K562 (cell line): ENCODE measurements around the gene CCM2. TPM values are rescaled to one million over a fixed set of nuclear protein-coding genes. Genes with fewer than 3 reads are reported as not detected.

Experiments
- ATAC-seq: fragments of 200-7000 bp; cut with Tn5 transposase; 3 replicates; pipeline ENCODE4 v1.9.1; 2020; ENCODE audit warnings: moderate library complexity
- BruUV-seq: library from RNA; stranded (reverse); fragments of 400-500 nt; replicated peaks from 2 replicates; lab custom pipeline; 2021; lab: Mats Ljungman, UMichigan
- CTCF ChIA-PET: fragments of 300-600 bp; formaldehyde crosslinking; extraction: SDS; loops from one replicate; lab custom pipeline; 2021; ENCODE audit warnings: low intra/inter-chr PET ratio; lab: Yijun Ruan, JAX
- POLR2A ChIA-PET: fragments of 300-600, 350-650 bp; sonication (Branson Sonifier 250); formaldehyde crosslinking; extraction: SDS; loops from one replicate; lab custom pipeline; 2021; ENCODE audit warnings: antibody characterized with exemption, inconsistent platforms; lab: Yijun Ruan, JAX
- DNase-seq, 4 experiments: peaks; one replicate each; pipeline versions ENCODE4 v3.0.0 to v3.0.0-alpha.2; 2011 to 2018; ENCODE audit warnings: low spot score in 3 of 4, mixed read lengths in 3 of 4; ENCODE audit errors: extremely low read depth in 1 of 4
- FAIRE-seq: peaks from 2 replicates; lab custom pipeline; 2011; peaks lifted over from hg19 to GRCh38; lab: Jason Lieb, UNC
- H2AFZ ChIP-seq: 2 replicates; pipeline ENCODE4 v1.6.0; 2011; ENCODE audit warnings: low read depth, low read length, control low read depth, inconsistent platforms
- H3K27ac ChIP-seq: fragments of 200-600 bp; 3 replicates; pipeline ENCODE4 v1.8.0; 2011; ENCODE audit warnings: low read depth, mild to moderate bottlenecking, control low read depth, inconsistent platforms, low read length, moderate library complexity, mixed read lengths; ENCODE audit errors: extremely low read depth
- H3K27me3 ChIP-seq, 2 experiments: fragments of 300-600 bp in 1 of 2; 2 replicates in 1 of 2; 3 replicates in 1 of 2; pipeline versions ENCODE4 v1.6.0 to v1.8.0; 2011; ENCODE audit warnings: inconsistent platforms in 2 of 2, low read length in 2 of 2, mild to moderate bottlenecking in 1 of 2, mixed read lengths in 1 of 2, moderate library complexity in 1 of 2; ENCODE audit not compliant: control insufficient read depth in 2 of 2, insufficient read depth in 2 of 2
- H3K36me3 ChIP-seq: fragments of 300-600 bp; 3 replicates; pipeline ENCODE4 v1.8.0; 2011; ENCODE audit warnings: mild to moderate bottlenecking, low read length, inconsistent platforms; ENCODE audit not compliant: control insufficient read depth, insufficient read depth
- H3K4me1 ChIP-seq, 2 experiments: fragments of 200-600 bp in 1 of 2; replicated peaks in 1 of 2; 2 replicates in 1 of 2; 3 replicates in 1 of 2; pipeline versions ENCODE4 v1.5.1 to v1.8.0; 2011; ENCODE audit warnings: inconsistent platforms in 2 of 2, low read length in 2 of 2, mild to moderate bottlenecking in 1 of 2, mixed read lengths in 1 of 2, moderate library complexity in 1 of 2; ENCODE audit not compliant: control insufficient read depth in 2 of 2, insufficient read depth in 2 of 2
- H3K4me2 ChIP-seq: 2 replicates; pipeline ENCODE4 v1.6.1; 2011; ENCODE audit warnings: low read length, control low read depth, inconsistent platforms, mixed read lengths; ENCODE audit not compliant: insufficient read depth
- H3K4me3 ChIP-seq: fragments of 200-600 bp; sonication (generic), shearing (Covaris generic); 2 replicates; pipeline ENCODE4 v1.5.1; 2016; ENCODE audit warnings: control low read depth, inconsistent platforms
- H3K79me2 ChIP-seq: fragments of 200-600 bp; 3 replicates; pipeline ENCODE4 v1.8.0; 2011; ENCODE audit warnings: low read length, inconsistent platforms; ENCODE audit not compliant: control insufficient read depth, insufficient read depth
- H3K9ac ChIP-seq, 2 experiments: 2 replicates each; pipeline versions ENCODE4 v1.6.0 to v1.6.1; 2011; ENCODE audit warnings: low read depth in 2 of 2, low read length in 2 of 2, control low read depth in 1 of 2, inconsistent platforms in 1 of 2, mild to moderate bottlenecking in 1 of 2, mixed read lengths in 1 of 2; ENCODE audit not compliant: insufficient read depth in 1 of 2
- H3K9me1 ChIP-seq: one replicate; pipeline ENCODE4 v1.6.0; 2011; ENCODE audit warnings: inconsistent platforms, mild to moderate bottlenecking, low read length, moderate library complexity; ENCODE audit not compliant: control insufficient read depth, insufficient read depth
- H3K9me3 ChIP-seq: replicated peaks from 2 replicates; pipeline ENCODE4 v1.5.1; 2011; ENCODE audit warnings: low read depth, low read length, inconsistent platforms; ENCODE audit not compliant: control insufficient read depth, insufficient read depth
- H4K20me1 ChIP-seq: replicated peaks from 2 replicates; pipeline ENCODE4 v1.6.1; 2011; ENCODE audit warnings: low read length, inconsistent platforms, mixed read lengths; ENCODE audit not compliant: control insufficient read depth, insufficient read depth
- CBFB ChIP-seq: sonication (generic); formaldehyde crosslinking; IDR thresholded peaks from 2 replicates; pipeline ENCODE4 v1.4.0; 2020; ENCODE audit warnings: mild to moderate bottlenecking, missing genetic modification reagents
- ETV5 ChIP-seq: sonication (generic); formaldehyde crosslinking; IDR thresholded peaks from 2 replicates; pipeline ENCODE4 v1.4.0; 2020; ENCODE audit warnings: low read depth, mild to moderate bottlenecking, missing genetic modification reagents
- ILF3 ChIP-seq: fragments of 450-650 bp; IDR thresholded peaks from 2 replicates; pipeline ENCODE4 v1.6.1; 2018; ENCODE audit warnings: antibody characterized with exemption, mild to moderate bottlenecking, moderate library complexity, borderline replicate concordance
- MCM7 ChIP-seq, 2 experiments: fragments of 450-650 bp; IDR thresholded peaks; 2 replicates each; pipeline ENCODE4 v1.6.1; 2016 to 2018
- NR1H2 ChIP-seq: sonication (generic); formaldehyde crosslinking; IDR thresholded peaks from 2 replicates; pipeline ENCODE4 v1.4.0; 2020; ENCODE audit warnings: mild to moderate bottlenecking, missing genetic modification reagents
- PPARD ChIP-seq: fragments of 250-450 bp; sonication (Bioruptor Pico); IDR thresholded peaks from 2 replicates; pipeline ENCODE4 v1.8.0; 2022; ENCODE audit warnings: inconsistent platforms, mild to moderate bottlenecking, moderate library complexity
- RBM14 ChIP-seq: fragments of 200-400 bp; formaldehyde crosslinking; IDR thresholded peaks from 2 replicates; pipeline ENCODE4 v1.6.1; 2018; ENCODE audit warnings: low read depth, mild to moderate bottlenecking, low read length, moderate library complexity, borderline replicate concordance; ENCODE audit not compliant: insufficient read depth
- TAF1 ChIP-seq: IDR thresholded peaks from 2 replicates; pipeline ENCODE4 v1.6.1; 2011; ENCODE audit warnings: mild to moderate bottlenecking, low read length, moderate library complexity; ENCODE audit not compliant: insufficient read depth, control insufficient read depth, severe bottlenecking; ENCODE audit errors: extremely low read depth
- TOE1 ChIP-seq, 2 experiments: fragments of 450-650 bp in 1 of 2; sonication (generic) in 1 of 2; formaldehyde crosslinking in 1 of 2; IDR thresholded peaks; 2 replicates each; pipeline versions ENCODE4 v1.7.1 to v1.8.0; 2016 to 2022; ENCODE audit warnings: borderline replicate concordance in 2 of 2, mild to moderate bottlenecking in 2 of 2, antibody characterized with exemption in 1 of 2, inconsistent platforms in 1 of 2, low read depth in 1 of 2, missing genetic modification reagents in 1 of 2, moderate library complexity in 1 of 2
- ZBED1 ChIP-seq: IDR thresholded peaks from 2 replicates; pipeline ENCODE4 v1.6.1; 2014
- ZFP1 ChIP-seq: fragments of 450-650 bp; formaldehyde crosslinking; IDR thresholded peaks from 2 replicates; pipeline ENCODE4 v1.4.0; 2020; ENCODE audit warnings: mild to moderate bottlenecking, mixed read lengths
- ZNF140 ChIP-seq: fragments of 250-450 bp; sonication (Bioruptor Pico); IDR thresholded peaks from 2 replicates; pipeline ENCODE4 v1.8.0; 2021; ENCODE audit warnings: moderate library complexity, mild to moderate bottlenecking, inconsistent platforms
- ZNF143 ChIP-seq: sonication (generic); formaldehyde crosslinking; IDR thresholded peaks from 2 replicates; pipeline ENCODE4 v1.9.0; 2022; ENCODE audit warnings: mild to moderate bottlenecking, missing genetic modification reagents
- WGBS: fragments of 100-300 bp; shearing (Covaris generic); methylation state at CpG from one replicate; pipeline ENCODE4 v1.1.6; 2016; ENCODE audit warnings: low coverage, mixed read lengths; ENCODE audit not compliant: insufficient coverage; ENCODE audit errors: missing lambda C conversion rate; 5-methylcytosine and 5-hydroxymethylcytosine counted together
- in situ Hi-C: fragments of 300-500 bp; cut with MboI; formaldehyde crosslinking; loops from 4 replicates; pipeline ENCODE4 v1.15.0; 2018; ENCODE audit warnings: inconsistent platforms, mixed read lengths
- intact Hi-C: fragments of 100-400 bp; cut with micrococcal nuclease; formaldehyde crosslinking; loops from 2 replicates; pipeline ENCODE4 v1.14.2; 2022
- polyA plus RNA-seq, 8 experiments: library from polyadenylated mRNA; depleted of rRNA in 4 of 8; stranded (reverse) in 5 of 8; unstranded in 3 of 8; fragments of >200 nt; fragmentation: Nextera tagmentation in 2 of 8; fragmentation: Illumina TruSeq in 1 of 8; extraction: Ambion mirVana in 2 of 8; extraction: Trizol in 1 of 8; gene quantifications; 2 replicates each; pipeline versions ENCODE4 v1.2.1 to v1.2.3, GENCODE V29; 2011 to 2014; ENCODE audit warnings: inconsistent platforms in 1 of 8, missing spikeins in 1 of 8
- total RNA-seq, 7 experiments: library from RNA; depleted of rRNA in 6 of 7; stranded (reverse); fragments of >200 nt in 6 of 7; fragmentation: Illumina TruSeq in 2 of 7; extraction: Trizol in 2 of 7; gene quantifications; 2 replicates each; pipeline versions ENCODE4 v1.2.1 to v1.2.3, GENCODE V29; 2011 to 2021; ENCODE audit warnings: low replicate concordance in 1 of 7
- TF ChIP-seq, protein P1 (sequence below), 3 experiments: IDR thresholded peaks in 2 of 3; conservative IDR thresholded peaks in 1 of 3; 2 replicates each; pipeline ENCODE4 v1.5.1; 2011 to 2012; ENCODE audit warnings: low read length in 3 of 3, mild to moderate bottlenecking in 3 of 3, control low read depth in 2 of 3, improper control_type of control experiment in 1 of 3, inconsistent platforms in 1 of 3, low read depth in 1 of 3, mixed read lengths in 1 of 3, moderate library complexity in 1 of 3; ENCODE audit not compliant: insufficient read depth in 2 of 3
- TF ChIP-seq, protein P2 (sequence below), 2 experiments: fragments of 450-650 bp; IDR thresholded peaks; 2 replicates each; pipeline ENCODE4 v1.6.1; 2018; ENCODE audit warnings: mild to moderate bottlenecking in 2 of 2, low read depth in 1 of 2; ENCODE audit not compliant: partially characterized antibody in 2 of 2

The CCM2 gene
- total and polyA plus RNA-seq, 9 of the 15 experiments (the other 6 are each of a cell fraction or from before 2014, with no cell fraction given): 0.41 to 38.6 (median 25.9) TPM

DNA sequence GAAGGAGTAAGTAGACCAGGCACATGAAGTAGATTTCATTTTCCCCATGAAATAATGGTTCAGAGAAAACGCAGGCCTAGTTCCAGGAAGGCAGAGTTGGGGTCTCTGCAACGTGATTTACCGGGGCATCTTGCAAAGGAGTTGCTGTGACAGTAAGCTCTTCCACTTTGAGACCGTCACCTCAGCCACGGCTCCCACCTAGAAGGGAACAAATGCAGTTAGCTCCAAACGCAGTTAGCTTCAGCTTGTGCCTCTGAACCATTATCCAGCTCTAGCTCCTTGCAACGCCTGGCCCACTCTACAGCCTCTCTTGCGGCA, 14.1 kb upstream of the CCM2 start:
- Histone ChIP-seq H2AFZ (peak overlapping the region; percentile 98; the same call in 1 of the 2 replicates), H3K27me3 (no peaks in the 10 kb centered on the region), H3K4me2 (peak overlapping the region; percentile 100), H3K9me3 (no peaks in the 10 kb centered on the region; the same call in 1 of the 2 replicates), H3K27ac (peak overlapping the region; percentile 97), H3K4me3 (peak overlapping the region; percentile 98), H3K9me1 (no peaks in the 10 kb centered on the region), H3K9ac (peak overlapping the region; percentile 99 to 100), H3K4me1 (peaks cover 22 to 38% of the 10 kb centered on the region in 2 experiments; a peak in 4 of 5 replicates), H3K36me3 (peaks cover 55% of the 10 kb centered on the region), H3K79me2 (peaks cover 53% of the 10 kb centered on the region), H4K20me1 (peaks cover 24% of the 10 kb centered on the region)
- 0% methylated on average over 8 of the region's 8 CpGs for WGBS
- POLR2A ChIA-PET: interaction anchor here (0.6 to 7.4 kb wide), 16 partner anchors 8 to 188 kb away, joined by 3 to 141 read pairs (median 4); partner anchors contain the start of genes CCM2, PURB and TBRG4
- in situ Hi-C loops: no loop called here
- intact Hi-C loops: loop anchor here (1.0 to 5.0 kb wide), 4 partner anchors 13 to 139 kb away; partner anchors contain the start of genes H2AZ2 and TBRG4
- ATAC-seq: no peak
- BruUV-seq: no TSS peak
- CTCF ChIA-PET: no interaction called here
- DNase-seq: no peak
- no peak for FAIRE-seq
- 0 out of 2 replicates have a peak, but pooled peaks have one; percentile 7 for TF ChIP-seq ETV5
- TF ChIP-seq ZNF140 (CRISPR knock-in tag): no peak
- TF ChIP-seq ZBED1: 0 out of 2 replicates have a peak, but pooled peaks have one; percentile 3
- no peak for TF ChIP-seq TAF1
- TF ChIP-seq TOE1 (IDR thresholded peaks at IDR 0.05; ENCODE audit: borderline replicate concordance): 0 out of 2 replicates have a peak, but pooled peaks have one; percentile 1
- TF ChIP-seq TOE1 (CRISPR knock-in tag; IDR thresholded peaks at IDR 0.05; ENCODE audit: borderline replicate concordance, low read depth): no peak
- no peak for TF ChIP-seq PPARD
- TF ChIP-seq NR1H2 (CRISPR knock-in tag): no peak
- TF ChIP-seq RBM14: no peak
- TF ChIP-seq MCM7 (IDR thresholded peaks at IDR 0.05): no peak
- TF ChIP-seq ZNF143 (CRISPR knock-in tag): no peak
- TF ChIP-seq, protein P1, sequence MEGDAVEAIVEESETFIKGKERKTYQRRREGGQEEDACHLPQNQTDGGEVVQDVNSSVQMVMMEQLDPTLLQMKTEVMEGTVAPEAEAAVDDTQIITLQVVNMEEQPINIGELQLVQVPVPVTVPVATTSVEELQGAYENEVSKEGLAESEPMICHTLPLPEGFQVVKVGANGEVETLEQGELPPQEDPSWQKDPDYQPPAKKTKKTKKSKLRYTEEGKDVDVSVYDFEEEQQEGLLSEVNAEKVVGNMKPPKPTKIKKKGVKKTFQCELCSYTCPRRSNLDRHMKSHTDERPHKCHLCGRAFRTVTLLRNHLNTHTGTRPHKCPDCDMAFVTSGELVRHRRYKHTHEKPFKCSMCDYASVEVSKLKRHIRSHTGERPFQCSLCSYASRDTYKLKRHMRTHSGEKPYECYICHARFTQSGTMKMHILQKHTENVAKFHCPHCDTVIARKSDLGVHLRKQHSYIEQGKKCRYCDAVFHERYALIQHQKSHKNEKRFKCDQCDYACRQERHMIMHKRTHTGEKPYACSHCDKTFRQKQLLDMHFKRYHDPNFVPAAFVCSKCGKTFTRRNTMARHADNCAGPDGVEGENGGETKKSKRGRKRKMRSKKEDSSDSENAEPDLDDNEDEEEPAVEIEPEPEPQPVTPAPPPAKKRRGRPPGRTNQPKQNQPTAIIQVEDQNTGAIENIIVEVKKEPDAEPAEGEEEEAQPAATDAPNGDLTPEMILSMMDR (IDR thresholded peaks at IDR 0.05 in 2 of 3, conservative IDR thresholded peaks at IDR 0.05 in 1 of 3; ENCODE audit: insufficient read depth in 2 of 3, low read depth in 1 of 3, low read length in 3 of 3): 0 out of 6 replicates have a peak, but pooled peaks of 1 of the 3 experiments have one; percentile 0
- TF ChIP-seq ZFP1: no peak
- 0 out of 2 replicates have a peak, but pooled peaks have one; percentile 34 for TF ChIP-seq CBFB (CRISPR knock-in tag)
- TF ChIP-seq ILF3: 0 out of 2 replicates have a peak, but pooled peaks have one; percentile 6
- TF ChIP-seq, protein P2, sequence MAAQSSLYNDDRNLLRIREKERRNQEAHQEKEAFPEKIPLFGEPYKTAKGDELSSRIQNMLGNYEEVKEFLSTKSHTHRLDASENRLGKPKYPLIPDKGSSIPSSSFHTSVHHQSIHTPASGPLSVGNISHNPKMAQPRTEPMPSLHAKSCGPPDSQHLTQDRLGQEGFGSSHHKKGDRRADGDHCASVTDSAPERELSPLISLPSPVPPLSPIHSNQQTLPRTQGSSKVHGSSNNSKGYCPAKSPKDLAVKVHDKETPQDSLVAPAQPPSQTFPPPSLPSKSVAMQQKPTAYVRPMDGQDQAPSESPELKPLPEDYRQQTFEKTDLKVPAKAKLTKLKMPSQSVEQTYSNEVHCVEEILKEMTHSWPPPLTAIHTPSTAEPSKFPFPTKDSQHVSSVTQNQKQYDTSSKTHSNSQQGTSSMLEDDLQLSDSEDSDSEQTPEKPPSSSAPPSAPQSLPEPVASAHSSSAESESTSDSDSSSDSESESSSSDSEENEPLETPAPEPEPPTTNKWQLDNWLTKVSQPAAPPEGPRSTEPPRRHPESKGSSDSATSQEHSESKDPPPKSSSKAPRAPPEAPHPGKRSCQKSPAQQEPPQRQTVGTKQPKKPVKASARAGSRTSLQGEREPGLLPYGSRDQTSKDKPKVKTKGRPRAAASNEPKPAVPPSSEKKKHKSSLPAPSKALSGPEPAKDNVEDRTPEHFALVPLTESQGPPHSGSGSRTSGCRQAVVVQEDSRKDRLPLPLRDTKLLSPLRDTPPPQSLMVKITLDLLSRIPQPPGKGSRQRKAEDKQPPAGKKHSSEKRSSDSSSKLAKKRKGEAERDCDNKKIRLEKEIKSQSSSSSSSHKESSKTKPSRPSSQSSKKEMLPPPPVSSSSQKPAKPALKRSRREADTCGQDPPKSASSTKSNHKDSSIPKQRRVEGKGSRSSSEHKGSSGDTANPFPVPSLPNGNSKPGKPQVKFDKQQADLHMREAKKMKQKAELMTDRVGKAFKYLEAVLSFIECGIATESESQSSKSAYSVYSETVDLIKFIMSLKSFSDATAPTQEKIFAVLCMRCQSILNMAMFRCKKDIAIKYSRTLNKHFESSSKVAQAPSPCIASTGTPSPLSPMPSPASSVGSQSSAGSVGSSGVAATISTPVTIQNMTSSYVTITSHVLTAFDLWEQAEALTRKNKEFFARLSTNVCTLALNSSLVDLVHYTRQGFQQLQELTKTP (IDR thresholded peaks at IDR 0.05; ENCODE audit: low read depth in 1 of 2, partially characterized antibody in 2 of 2): peak; percentile 17 to 40
